Fibroblast of the aortic adventitia (primary cell): ENCODE measurements around the gene HSF5. TPM values are rescaled to one million over a fixed set of nuclear protein-coding genes. Genes with fewer than 3 reads are reported as not detected.
A peak's percentile ranks its signal among the peaks of the same experiment; 100 is the strongest.

ENCODE experiments used
- DNase-seq: peaks from one replicate; pipeline ENCODE4 v3.0.0-alpha.2; 2010; ENCODE audit warnings: low read depth
- H3K4me3 ChIP-seq: 2 replicates; pipeline ENCODE4 v1.5.1; 2011; ENCODE audit warnings: low read depth, mild to moderate bottlenecking, control low read depth, low read length, moderate library complexity
- total RNA-seq: library from RNA; depleted of rRNA; stranded (reverse); fragments of >200 nt; gene quantifications from 2 replicates; pipeline ENCODE4 v1.2.3, GENCODE V29; 2012; ENCODE audit warnings: low replicate concordance
- TF ChIP-seq, protein P1 (sequence below): IDR thresholded peaks from 2 replicates; pipeline ENCODE4 v1.5.1; 2011; ENCODE audit warnings: mild to moderate bottlenecking, low read length, control low read depth, inconsistent platforms; ENCODE audit not compliant: insufficient read depth

Gene HSF5
- total RNA-seq, 1 donor, result not detected

GRCh38 chr17:58432806-58433573 lies 55.2 kb downstream of the HSF5 start:
- no peak overlapping the region for H3K4me3 ChIP-seq
- TF ChIP-seq, protein P1, sequence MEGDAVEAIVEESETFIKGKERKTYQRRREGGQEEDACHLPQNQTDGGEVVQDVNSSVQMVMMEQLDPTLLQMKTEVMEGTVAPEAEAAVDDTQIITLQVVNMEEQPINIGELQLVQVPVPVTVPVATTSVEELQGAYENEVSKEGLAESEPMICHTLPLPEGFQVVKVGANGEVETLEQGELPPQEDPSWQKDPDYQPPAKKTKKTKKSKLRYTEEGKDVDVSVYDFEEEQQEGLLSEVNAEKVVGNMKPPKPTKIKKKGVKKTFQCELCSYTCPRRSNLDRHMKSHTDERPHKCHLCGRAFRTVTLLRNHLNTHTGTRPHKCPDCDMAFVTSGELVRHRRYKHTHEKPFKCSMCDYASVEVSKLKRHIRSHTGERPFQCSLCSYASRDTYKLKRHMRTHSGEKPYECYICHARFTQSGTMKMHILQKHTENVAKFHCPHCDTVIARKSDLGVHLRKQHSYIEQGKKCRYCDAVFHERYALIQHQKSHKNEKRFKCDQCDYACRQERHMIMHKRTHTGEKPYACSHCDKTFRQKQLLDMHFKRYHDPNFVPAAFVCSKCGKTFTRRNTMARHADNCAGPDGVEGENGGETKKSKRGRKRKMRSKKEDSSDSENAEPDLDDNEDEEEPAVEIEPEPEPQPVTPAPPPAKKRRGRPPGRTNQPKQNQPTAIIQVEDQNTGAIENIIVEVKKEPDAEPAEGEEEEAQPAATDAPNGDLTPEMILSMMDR, result no peak
- DNase-seq, result no peak

DNA sequence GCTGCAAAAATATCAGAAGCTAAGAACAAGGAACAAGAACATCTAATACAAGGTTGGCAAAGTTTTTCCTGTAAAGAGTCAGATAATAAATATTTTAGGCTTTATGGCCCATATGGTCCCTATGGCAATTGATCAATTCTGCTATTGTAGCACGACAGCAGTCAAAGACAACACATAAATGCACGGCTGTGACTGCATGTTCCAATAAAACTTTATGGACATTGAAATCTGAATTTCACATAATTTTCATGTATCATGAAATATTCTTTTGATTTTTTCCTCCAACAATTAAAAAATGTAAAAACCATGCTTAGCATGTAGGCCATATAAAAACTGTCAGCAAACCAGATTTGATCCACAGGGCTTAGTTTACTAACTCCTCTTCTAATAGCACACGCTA lies 60.4 kb downstream of the HSF5 start:
- TF ChIP-seq, protein P1, result no peak
- no peak overlapping the region for H3K4me3 ChIP-seq
- no peak for DNase-seq

DNA sequence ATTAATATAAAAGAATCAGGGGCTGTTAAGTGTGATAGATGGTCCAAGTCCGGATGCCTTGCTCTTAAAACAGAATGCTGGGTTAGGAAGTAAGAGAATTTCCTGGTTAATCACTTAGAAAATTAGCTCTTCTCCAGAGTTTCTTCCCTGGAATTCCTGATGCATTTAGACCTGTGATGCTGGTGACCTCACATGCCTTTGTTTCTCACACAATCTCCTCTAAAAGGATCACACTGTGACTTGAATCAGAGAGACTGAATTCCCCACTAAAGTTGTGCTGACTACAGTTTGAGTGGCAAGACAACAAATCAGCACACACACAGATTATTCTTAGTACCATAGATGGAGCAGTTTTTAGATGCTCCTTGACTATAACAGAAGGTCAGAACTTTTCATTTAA lies 66.5 kb downstream of the HSF5 start:
- TF ChIP-seq, protein P1, result no peak
- H3K4me3 ChIP-seq, result no peak overlapping the region
- no peak for DNase-seq

DNA sequence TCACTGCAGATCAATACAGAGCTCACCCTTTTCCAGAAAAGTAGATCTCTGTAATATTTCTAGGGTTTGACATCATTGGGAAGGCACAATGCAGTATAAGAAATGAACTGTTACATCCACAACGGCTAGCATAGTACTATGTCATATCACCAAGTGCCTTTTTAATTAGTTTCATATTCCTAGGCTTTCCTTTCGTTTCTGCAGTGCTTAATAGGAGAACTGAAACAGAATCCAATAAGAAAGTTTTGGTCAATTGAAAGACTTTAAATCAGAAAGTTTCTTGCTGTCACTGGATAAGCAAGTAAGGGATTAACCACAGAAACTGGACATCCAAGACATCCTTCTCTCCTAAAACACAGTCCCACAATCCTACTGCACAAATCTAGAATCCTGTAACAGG lies 67.4 kb downstream of the HSF5 start:
- H3K4me3 ChIP-seq, result no peak overlapping the region
- no peak for DNase-seq
- TF ChIP-seq, protein P1, result no peak

DNA sequence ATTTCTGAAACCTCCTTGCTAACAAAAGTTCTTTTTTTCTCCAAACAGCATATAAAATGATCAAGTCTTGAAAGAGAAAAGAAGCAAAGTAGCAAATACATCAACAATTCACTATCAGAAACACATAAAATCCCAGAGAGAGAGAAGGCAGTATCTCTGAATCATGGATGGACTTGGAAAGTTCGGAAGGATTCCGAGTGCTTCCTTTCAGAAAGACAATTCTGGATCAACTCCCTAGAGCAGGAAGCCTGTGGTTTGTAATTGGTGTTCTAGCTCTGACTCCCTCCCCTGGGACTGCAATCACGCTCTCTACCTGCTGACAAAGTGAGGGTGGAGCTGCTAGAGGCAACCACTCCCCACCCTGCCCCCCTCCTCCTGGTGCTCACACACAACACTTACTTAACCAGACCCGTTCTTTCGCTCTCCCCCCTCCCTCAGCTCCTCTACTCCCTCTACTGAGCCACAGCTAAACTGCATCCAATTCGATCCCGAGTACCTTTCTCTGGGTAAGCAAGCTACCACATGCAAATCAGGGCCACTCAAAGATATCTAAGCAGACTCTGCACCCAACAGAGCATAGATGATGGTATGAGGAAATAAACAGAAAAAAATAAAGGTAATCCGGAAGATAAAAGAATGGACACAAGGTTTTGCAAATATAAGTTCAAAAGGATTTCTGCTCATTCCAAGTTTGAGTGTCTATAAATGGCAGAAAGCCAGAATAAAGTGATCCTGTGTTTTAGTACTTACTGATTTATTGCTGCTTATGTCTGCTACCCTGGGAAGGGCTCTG lies 70.7 kb downstream of the HSF5 start, which contains the start of gene RNF43:
Gene RNF43, minus strand, starts transcription at position 235 of the 793 bp plus-strand sequence. CDS start 1,957 bp downstream, outside the sequence.
- TF ChIP-seq, protein P1, result peak; percentile 95
- peak within 1 kb of the TSS; percentile 62 for H3K4me3 ChIP-seq
- DNase-seq, result peak; percentile 82

GRCh38 chr17:58416937-58417299 lies 71.3 kb downstream of the HSF5 start:
- no peak for DNase-seq
- TF ChIP-seq, protein P1, result no peak
- H3K4me3 ChIP-seq, result no peak overlapping the region
